H1 (cell line): ENCODE measurements around the gene TBC1D22A. TPM values are rescaled to one million over a fixed set of nuclear protein-coding genes. Genes with fewer than 3 reads are reported as not detected.

Source experiments
- CTCF ChIA-PET: fragments of 300-600 bp; sonication (Branson Sonifier 250); formaldehyde crosslinking; loops from one replicate; lab custom pipeline; 2021; ENCODE audit not compliant: partially characterized antibody; lab: Charles Lee
- POLR2A ChIA-PET: fragments of 300-600 bp; sonication (Branson Sonifier 250); formaldehyde crosslinking; loops from one replicate; lab custom pipeline; 2021; ENCODE audit warnings: inconsistent platforms; ENCODE audit not compliant: partially characterized antibody; lab: Charles Lee
- DNase-seq, 2 experiments: peaks; one replicate each; pipeline versions ENCODE4 v3.0.0 to v3.0.0-alpha.2; 2010 to 2022; ENCODE audit warnings: low spot score in 2 of 2, low read depth in 1 of 2, mixed read lengths in 1 of 2
- FAIRE-seq: peaks from 2 replicates; lab custom pipeline; 2011; peaks lifted over from hg19 to GRCh38; lab: Jason Lieb, UNC
- H2AFZ ChIP-seq: 2 replicates; pipeline ENCODE4 v1.8.1; 2012; ENCODE audit warnings: low read length, inconsistent platforms
- H2AK5ac ChIP-seq: 2 replicates; pipeline ENCODE4 v1.6.1; 2013; ENCODE audit warnings: low read depth, low read length
- H2BK120ac ChIP-seq: replicated peaks from 2 replicates; pipeline ENCODE3; 2013; ENCODE audit warnings: low read depth, low read length, inconsistent platforms
- H2BK12ac ChIP-seq: 2 replicates; pipeline ENCODE4 v1.6.1; 2013; ENCODE audit warnings: low read depth, low read length
- H2BK15ac ChIP-seq: 2 replicates; pipeline ENCODE4 v1.6.1; 2013; ENCODE audit warnings: low read length
- H2BK20ac ChIP-seq: 2 replicates; pipeline ENCODE4 v1.6.1; 2013; ENCODE audit warnings: low read length
- H2BK5ac ChIP-seq: 2 replicates; pipeline ENCODE4 v1.6.1; 2013; ENCODE audit warnings: low read depth, low read length
- H3K14ac ChIP-seq: 2 replicates; pipeline ENCODE4 v1.6.1; 2013; ENCODE audit warnings: inconsistent platforms; ENCODE audit not compliant: insufficient read length
- H3K18ac ChIP-seq: 2 replicates; pipeline ENCODE4 v1.6.1; 2013; ENCODE audit warnings: low read length; ENCODE audit errors: extremely low read depth
- H3K23ac ChIP-seq: 2 replicates; pipeline ENCODE4 v1.6.1; 2013; ENCODE audit warnings: inconsistent platforms; ENCODE audit not compliant: insufficient read length
- H3K23me2 ChIP-seq: 2 replicates; pipeline ENCODE4 v1.6.1; 2013; ENCODE audit warnings: low read depth, low read length
- H3K27ac ChIP-seq: 2 replicates; pipeline ENCODE4 v1.6.1; 2011; ENCODE audit warnings: low read depth, low read length, inconsistent platforms
- H3K27me3 ChIP-seq, 4 experiments: replicated peaks in 1 of 4; 1 replicate in 1 of 4; 2 replicates in 3 of 4; pipeline versions ENCODE4 v1.6.1 to v1.8.1; 2011 to 2013; ENCODE audit warnings: low read length in 3 of 4, mild to moderate bottlenecking in 3 of 4, inconsistent platforms in 2 of 4, mixed read lengths in 2 of 4, moderate library complexity in 1 of 4; ENCODE audit not compliant: control insufficient read depth in 3 of 4, insufficient read depth in 3 of 4; ENCODE audit errors: extremely low read depth in 1 of 4
- H3K36me3 ChIP-seq, 4 experiments: 2 replicates each; pipeline versions ENCODE4 v1.6.1 to v1.8.1; 2011 to 2013; ENCODE audit warnings: mild to moderate bottlenecking in 4 of 4, low read length in 3 of 4, moderate library complexity in 2 of 4, control low read depth in 1 of 4, inconsistent platforms in 1 of 4; ENCODE audit not compliant: insufficient read depth in 4 of 4, control insufficient read depth in 2 of 4
- H3K4ac ChIP-seq: replicated peaks from 2 replicates; pipeline ENCODE3; 2013; ENCODE audit warnings: low read length, low read depth, mixed read lengths, inconsistent platforms; ENCODE audit not compliant: insufficient read length
- H3K4me1 ChIP-seq, 4 experiments: replicated peaks in 1 of 4; 1 replicate in 1 of 4; 2 replicates in 3 of 4; pipeline versions ENCODE4 v1.6.1 to v1.8.1; 2011 to 2013; ENCODE audit warnings: low read length in 3 of 4, inconsistent platforms in 2 of 4, mixed read lengths in 1 of 4; ENCODE audit not compliant: insufficient read depth in 4 of 4, control insufficient read depth in 3 of 4
- H3K4me2 ChIP-seq, 2 experiments: 2 replicates each; pipeline versions ENCODE4 v1.6.1 to v1.8.1; 2011 to 2013; ENCODE audit warnings: low read depth in 2 of 2, low read length in 2 of 2, control low read depth in 1 of 2, inconsistent platforms in 1 of 2, mild to moderate bottlenecking in 1 of 2; ENCODE audit not compliant: insufficient read depth in 1 of 2
- H3K4me3 ChIP-seq, 4 experiments: fragments of 200-600, 300-600 bp in 1 of 4; sonication (generic), shearing (Covaris generic), sonication (Bioruptor Twin) in 1 of 4; 2 replicates each; pipeline versions ENCODE4 v1.5.1 to v1.8.1; 2011 to 2016; ENCODE audit warnings: low read length in 4 of 4, low read depth in 3 of 4, control low read depth in 2 of 4, inconsistent platforms in 2 of 4, mild to moderate bottlenecking in 2 of 4, mixed read lengths in 1 of 4, moderate library complexity in 1 of 4; ENCODE audit not compliant: insufficient read depth in 2 of 4; ENCODE audit errors: extremely low read depth in 1 of 4
- H3K56ac ChIP-seq: replicated peaks from 2 replicates; pipeline ENCODE3; 2013; ENCODE audit warnings: low read depth, mild to moderate bottlenecking, mixed read lengths, low read length, inconsistent platforms; ENCODE audit not compliant: insufficient read length
- H3K79me1 ChIP-seq: 2 replicates; pipeline ENCODE4 v1.6.1; 2013; ENCODE audit warnings: low read depth, low read length, control low read depth
- H3K79me2 ChIP-seq, 2 experiments: 2 replicates each; pipeline versions ENCODE4 v1.6.1 to v1.8.1; 2012 to 2013; ENCODE audit warnings: low read length in 2 of 2, mild to moderate bottlenecking in 2 of 2, inconsistent platforms in 1 of 2; ENCODE audit not compliant: insufficient read depth in 2 of 2, control insufficient read depth in 1 of 2
- H3K9ac ChIP-seq, 4 experiments: replicated peaks in 1 of 4; 1 replicate in 1 of 4; 2 replicates in 3 of 4; pipeline versions ENCODE4 v1.6.1 to v1.8.1; 2011 to 2013; ENCODE audit warnings: low read depth in 3 of 4, low read length in 3 of 4, control low read depth in 2 of 4, mild to moderate bottlenecking in 2 of 4, moderate library complexity in 2 of 4, inconsistent platforms in 1 of 4; ENCODE audit errors: extremely low read depth in 1 of 4
- H3K9me3 ChIP-seq, 2 experiments: 2 replicates each; pipeline versions ENCODE4 v1.6.1 to v1.8.1; 2012 to 2013; ENCODE audit warnings: mild to moderate bottlenecking in 2 of 2, moderate library complexity in 2 of 2, control low read depth in 1 of 2, inconsistent platforms in 1 of 2, low read depth in 1 of 2, low read length in 1 of 2, mixed read lengths in 1 of 2; ENCODE audit not compliant: insufficient read depth in 2 of 2
- H4K20me1 ChIP-seq, 2 experiments: replicated peaks in 1 of 2; 2 replicates each; pipeline versions ENCODE3 to v1.8.1; 2011 to 2013; ENCODE audit warnings: inconsistent platforms in 2 of 2, low read length in 2 of 2, mild to moderate bottlenecking in 1 of 2; ENCODE audit not compliant: insufficient read depth in 2 of 2, control insufficient read depth in 1 of 2
- H4K5ac ChIP-seq: 2 replicates; pipeline ENCODE4 v1.6.1; 2013; ENCODE audit warnings: low read length, low read depth, mixed read lengths, inconsistent platforms; ENCODE audit not compliant: insufficient read length
- H4K8ac ChIP-seq: 2 replicates; pipeline ENCODE4 v1.8.0; 2013; ENCODE audit warnings: mild to moderate bottlenecking, moderate library complexity, low read length, inconsistent platforms; ENCODE audit not compliant: insufficient read depth; ENCODE audit errors: extremely low read depth
- H4K91ac ChIP-seq: replicated peaks from 2 replicates; pipeline ENCODE3; 2013; ENCODE audit warnings: low read length, mixed read lengths, inconsistent platforms; ENCODE audit not compliant: insufficient read length
- WGBS, 2 experiments: shearing (Covaris generic) in 1 of 2; methylation state at CpG; one replicate each; pipeline versions ENCODE4 v1.1.6 to v1.1.7; 2013 to 2015; ENCODE audit warnings: low lambda C conversion rate in 2 of 2, mixed read lengths in 2 of 2, inconsistent platforms in 1 of 2, low coverage in 1 of 2, missing lambda C conversion rate in 1 of 2; ENCODE audit not compliant: insufficient replicate concordance in 2 of 2, insufficient coverage in 1 of 2, insufficient read length in 1 of 2; ENCODE audit errors: extremely low coverage in 1 of 2, missing lambda C conversion rate in 1 of 2; 5-methylcytosine and 5-hydroxymethylcytosine counted together
- polyA plus RNA-seq, 7 experiments: library from polyadenylated mRNA; depleted of rRNA in 3 of 7; stranded (reverse) in 5 of 7; unstranded in 2 of 7; fragments of >200 nt in 5 of 7; fragments of 200-250 nt in 2 of 7; gene quantifications; 1 replicate in 5 of 7; 2 replicates in 1 of 7; 4 replicates in 1 of 7; pipeline versions ENCODE4 v1.2.1 to v1.2.3, GENCODE V29; 2011 to 2013; ENCODE audit warnings: missing spikeins in 2 of 7, mixed read lengths in 2 of 7
- total RNA-seq: library from RNA; stranded (reverse); fragmentation: NEBNext Ultra II Directional; extraction: Animal tissue kit (Norgen Biotek cat#: 25700); gene quantifications from 2 replicates; pipeline ENCODE4 v1.2.1, GENCODE V29; 2021

Gene TBC1D22A
- total and polyA plus RNA-seq, 2 of the 8 experiments (the other 6 are each of a cell fraction or from before 2014, with no cell fraction given), result 11.9 to 18.4 TPM

- Histone ChIP-seq H2BK12ac (no peak overlapping the region), H3K4me2 (no peak overlapping the region), H4K5ac (no peak overlapping the region), H2BK15ac (no peak overlapping the region), H3K23me2 (no peaks in the 10 kb centered on the region), H2AK5ac (no peak overlapping the region), H3K14ac (no peak overlapping the region), H3K23ac (no peak overlapping the region), H3K9me3 (no peaks in the 10 kb centered on the region), H3K36me3 (peaks cover 0 to 5% (median 2%) of the 10 kb centered on the region in 4 experiments; a peak in 2 of 8 replicates), H3K9ac (no peak overlapping the region), H3K56ac (no peak overlapping the region), H3K27ac (no peak overlapping the region), H4K91ac (no peak overlapping the region), H3K79me2 (peaks cover 0 to 14% of the 10 kb centered on the region in 2 experiments; a peak in 2 of 4 replicates), H3K4me3 (no peak overlapping the region), H3K79me1 (peaks cover 2% of the 10 kb centered on the region; the same call in 1 of the 2 replicates), H3K27me3 (no peaks in the 10 kb centered on the region), H3K4ac (no peak overlapping the region), H2AFZ (no peak overlapping the region), H3K4me1 (no peaks in the 10 kb centered on the region), H3K18ac (no peak overlapping the region), H4K8ac (no peak overlapping the region), H2BK5ac (no peak overlapping the region), H2BK20ac (no peak overlapping the region), H4K20me1 (peaks cover 0 to 9% of the 10 kb centered on the region in 2 experiments), H2BK120ac (no peak overlapping the region)
- DNase-seq (no peak), FAIRE-seq (no peak)
- CTCF ChIA-PET, result interaction anchor here (2.6 kb wide), 1 partner anchor 22 kb away, joined by 5 read pairs; no protein-coding TSS in a partner anchor
- POLR2A ChIA-PET, result no interaction called here
- WGBS, 2 experiments, result 90% methylated on average over 10 of the region's 10 CpGs; no CpG with 5 or more reads in 1 of the 2 experiments
Observed at GRCh38 chr22:46789992-46790391, 27.5 kb downstream of the TBC1D22A start.
